GM21447 (cell line): Measurements from ENCODE around the gene ZNF213.

Experiments
- ATAC-seq: cut with Tn5 transposase; IDR thresholded peaks from one replicate; pipeline ENCODE4 v1.9.1; 2021; ENCODE audit not compliant: unreplicated experiment

The ZNF213 gene

GRCh38 chr16:3134338-3135125 is at the start of gene ZNF213:
ZNF213 (plus strand) TSS chr16:3135029; CDS start chr16:3137281, 2,252 bp downstream.
- ATAC-seq, result peak; percentile 94

DNA sequence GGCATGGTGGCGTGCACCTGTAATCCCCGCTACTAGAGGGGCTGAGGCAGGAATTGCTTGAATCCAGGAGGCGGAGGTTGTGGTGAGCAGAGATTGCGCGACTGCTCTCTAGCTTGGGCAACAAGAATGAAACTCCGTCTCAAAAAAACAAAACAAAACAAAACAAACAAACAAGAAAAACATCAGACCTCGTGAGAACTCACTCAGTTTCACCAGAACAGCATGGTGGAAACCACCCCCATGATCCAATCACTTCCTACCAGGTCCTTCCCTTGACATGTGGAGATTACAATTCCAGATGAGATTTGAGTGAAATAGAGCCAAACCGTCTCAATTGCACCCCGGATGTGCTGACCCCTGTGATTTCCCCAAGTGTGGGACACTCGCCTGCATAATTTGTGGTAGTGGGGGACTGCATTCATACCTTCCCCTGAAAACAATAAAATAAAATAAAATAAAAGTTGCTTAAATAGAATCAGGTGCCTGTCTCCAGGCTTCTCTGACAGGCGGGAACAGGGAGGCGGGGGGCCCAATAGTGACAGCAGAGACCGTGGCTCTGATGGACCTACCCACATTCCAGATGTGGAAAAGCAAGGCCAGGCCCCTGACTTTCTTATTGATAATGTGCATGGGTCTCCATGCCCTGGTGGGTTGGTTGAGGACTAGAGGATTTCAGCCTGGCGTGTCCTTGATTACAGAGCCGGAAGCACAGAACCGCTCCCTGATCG is 48.8 kb upstream of the ZNF213 start:
- no peak for ATAC-seq

DNA sequence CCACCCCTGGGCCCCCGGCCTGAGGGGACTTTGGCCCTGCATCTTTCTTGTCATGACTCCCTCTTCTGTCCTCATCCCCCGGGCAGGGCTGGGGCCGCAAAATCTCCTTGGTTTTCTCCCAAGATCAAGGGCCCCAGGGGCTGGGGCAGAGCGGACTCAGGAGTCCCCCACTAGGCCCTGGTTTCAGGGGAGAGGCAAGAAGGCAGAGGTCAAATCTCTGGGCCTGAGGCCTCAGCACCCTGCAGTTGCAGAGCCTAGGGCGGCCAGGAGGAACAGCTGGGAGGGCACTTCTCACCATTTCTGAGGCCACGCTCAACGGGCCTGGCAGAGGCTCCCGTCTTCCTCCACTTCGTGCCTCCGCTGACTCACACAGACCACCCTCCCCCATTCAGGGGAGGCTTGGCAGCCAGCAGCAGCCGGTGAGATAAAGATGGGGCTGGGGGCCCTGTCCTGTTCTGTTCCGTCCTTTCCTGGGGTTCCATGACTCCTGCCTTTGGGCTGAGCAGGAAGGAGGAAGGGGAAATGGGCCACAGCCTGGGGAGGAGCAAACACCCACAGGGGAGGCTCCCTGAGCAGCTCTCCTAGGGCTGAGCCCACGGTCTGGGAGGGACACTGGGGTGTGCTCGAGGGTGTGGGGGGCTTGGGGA is 48.1 kb upstream of the ZNF213 start:
- no peak for ATAC-seq

DNA sequence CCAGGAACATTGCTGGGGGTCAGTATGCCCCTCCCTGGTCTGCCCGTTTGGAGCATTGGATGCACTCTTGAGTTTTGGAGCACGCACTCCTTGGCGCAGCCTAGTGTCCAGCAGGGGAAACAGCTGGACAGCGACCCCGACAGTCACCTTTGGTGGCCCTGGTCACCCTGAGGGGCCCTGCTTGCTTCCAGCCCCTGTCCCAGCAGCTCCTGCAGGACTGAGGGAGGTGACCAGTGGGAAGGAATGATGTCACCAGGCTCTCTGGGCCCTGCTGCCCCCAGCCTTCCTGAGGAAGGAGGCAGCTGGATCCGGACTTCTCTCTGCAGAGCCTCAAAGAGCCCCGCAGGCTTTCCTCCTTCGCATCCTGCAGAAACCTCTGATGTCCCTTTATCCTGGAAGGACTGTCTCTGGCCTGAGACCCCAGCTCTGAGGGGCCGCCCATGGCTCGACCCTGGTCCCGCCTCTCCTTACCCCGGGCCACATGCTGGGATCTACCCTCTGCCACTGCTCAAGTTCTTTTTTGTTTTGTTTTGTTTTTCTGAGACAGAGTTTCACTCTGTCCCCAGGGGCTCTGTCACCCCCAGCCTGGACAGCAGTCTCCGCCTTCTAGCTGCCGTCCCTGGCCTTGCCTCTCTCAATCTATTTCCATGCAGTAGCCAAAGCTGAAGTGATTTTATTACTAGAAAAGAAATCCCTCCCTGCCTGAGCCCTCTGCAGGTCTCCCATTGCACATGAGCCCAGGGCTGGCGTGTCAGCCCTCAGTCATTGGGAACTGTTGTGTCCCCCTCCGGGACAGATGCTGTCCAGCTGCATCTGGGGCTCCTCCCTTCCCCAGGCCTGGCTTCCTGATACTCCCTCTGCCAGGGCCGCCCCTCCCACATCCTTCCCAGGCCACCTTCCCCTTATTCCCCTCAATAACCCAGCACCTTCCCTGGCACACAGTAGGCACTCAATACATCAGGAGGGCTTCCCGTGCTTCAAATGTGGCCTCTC is 47.3 kb upstream of the ZNF213 start:
- no peak for ATAC-seq

- no peak for ATAC-seq
Measured at GRCh38 chr16:3088450-3088849, 46.4 kb upstream of the ZNF213 start.

DNA sequence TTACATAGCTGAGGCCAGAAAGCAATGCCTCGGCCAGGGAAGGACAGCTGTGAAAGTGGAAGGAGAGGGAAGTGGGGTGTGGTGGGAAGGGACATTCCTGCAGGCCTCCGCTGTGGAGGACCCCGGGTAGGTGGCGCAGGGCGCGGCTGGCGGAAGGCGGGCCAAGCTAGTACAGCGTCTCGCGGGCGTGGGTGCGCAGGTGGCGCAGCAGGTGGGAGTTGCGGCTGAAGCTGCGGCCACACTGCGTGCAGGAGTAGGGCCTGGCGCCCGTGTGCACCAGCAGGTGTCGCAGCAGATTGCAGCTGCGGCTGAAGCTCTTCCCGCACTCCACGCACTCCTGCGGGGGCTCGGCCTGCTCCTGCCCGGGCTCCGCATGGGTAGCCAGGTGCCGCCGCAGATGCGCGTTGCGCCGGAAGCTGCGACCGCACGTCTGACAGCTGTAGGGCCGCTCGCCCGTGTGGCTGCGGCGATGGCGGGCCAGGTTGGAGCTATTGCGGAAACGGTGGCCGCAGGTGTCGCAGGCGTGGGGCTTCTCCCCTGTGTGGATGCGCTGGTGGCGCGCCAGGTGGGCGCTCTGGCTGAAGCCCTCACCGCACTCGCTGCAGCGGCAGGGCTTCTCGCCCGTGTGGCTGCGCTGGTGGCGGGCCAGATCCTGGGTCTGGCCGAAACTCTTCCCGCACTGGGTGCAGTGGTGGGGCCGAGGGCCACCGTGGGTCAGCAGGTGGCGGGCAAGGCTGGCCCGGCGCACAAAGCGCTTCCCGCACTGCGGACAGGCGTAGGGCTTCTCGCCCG is 45.7 kb upstream of the ZNF213 start:
- ATAC-seq, result no peak

DNA sequence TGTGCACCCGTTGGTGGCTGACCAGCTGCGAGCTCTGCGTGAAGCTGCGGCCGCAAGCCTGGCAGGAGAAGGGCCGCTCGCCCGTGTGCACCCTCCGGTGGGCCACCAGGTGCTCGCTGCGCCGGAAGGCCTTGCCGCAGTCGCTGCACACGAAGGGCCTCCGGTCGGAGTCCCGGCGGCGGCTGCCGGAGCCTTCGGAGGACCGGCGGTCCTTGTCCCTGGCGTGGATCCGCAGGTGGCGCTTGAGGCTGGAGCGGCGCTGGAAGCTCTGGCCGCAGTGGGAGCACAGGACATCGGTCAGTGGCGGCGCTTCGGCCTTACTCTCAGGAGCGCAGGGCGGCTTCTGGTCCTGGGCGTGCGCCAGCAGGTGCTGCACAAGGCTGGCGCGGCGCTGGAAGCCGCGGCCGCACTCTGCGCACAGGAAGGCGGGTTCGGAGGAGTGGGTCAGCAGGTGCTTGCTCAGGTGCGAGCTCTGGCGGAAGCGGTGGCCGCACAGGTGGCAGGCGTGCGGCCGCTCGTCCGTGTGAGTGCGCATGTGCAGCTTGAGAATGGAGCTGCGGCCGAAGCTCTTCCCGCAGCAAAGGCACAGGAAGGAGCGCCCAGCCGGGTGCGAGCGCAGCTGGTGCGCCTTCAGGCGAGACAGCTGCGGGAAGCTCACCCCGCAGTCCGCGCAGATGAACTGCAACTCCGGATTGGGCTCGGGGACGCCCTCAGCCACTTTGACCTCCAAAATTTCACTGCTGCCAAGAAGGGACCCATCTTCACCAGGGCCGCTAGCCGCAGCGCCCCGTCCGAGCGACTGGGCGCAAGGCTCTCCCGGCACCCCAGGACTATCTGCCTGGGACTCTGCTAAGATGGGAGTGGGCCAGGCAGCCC is 44.9 kb upstream of the ZNF213 start:
- ATAC-seq, result no peak

DNA sequence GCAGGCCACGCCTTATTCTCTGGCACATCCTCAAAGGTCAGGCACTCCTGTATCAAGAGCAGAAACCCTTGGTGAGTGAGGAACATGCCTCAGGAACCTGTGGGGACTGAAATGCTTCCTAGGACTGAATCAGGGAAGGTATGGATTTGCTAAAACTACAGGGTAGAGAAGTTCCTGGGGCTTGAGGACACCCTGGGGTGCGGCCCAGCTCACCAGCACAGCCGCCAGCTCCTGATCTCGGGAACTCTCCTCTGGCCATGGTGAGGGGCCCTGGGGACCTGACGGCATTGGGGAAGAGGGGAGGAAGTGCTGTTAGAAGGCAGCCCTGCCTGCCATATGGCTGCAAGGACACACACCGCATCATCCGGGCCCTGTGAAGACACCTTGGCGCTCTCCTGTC is 43.3 kb upstream of the ZNF213 start:
- no peak for ATAC-seq

GRCh38 chr16:3092501-3092941 is 42.3 kb upstream of the ZNF213 start:
- ATAC-seq, result no peak

- no peak for ATAC-seq
Measured at GRCh38 chr16:3094289-3095027, 40.4 kb upstream of the ZNF213 start.

- ATAC-seq, result peak; percentile 68
Measured at GRCh38 chr16:3095869-3096268, 39.0 kb upstream of the ZNF213 start.

GRCh38 chr16:3096362-3096761 is 38.5 kb upstream of the ZNF213 start:
- ATAC-seq, result no peak

GRCh38 chr16:3097266-3097665 is 37.6 kb upstream of the ZNF213 start:
- no peak for ATAC-seq

- no peak for ATAC-seq
Measured at GRCh38 chr16:3098459-3099394, 36.1 kb upstream of the ZNF213 start, which contains the start of gene ZSCAN10. ZSCAN10 (minus strand) TSS chr16:3099294; CDS start chr16:3092937, 6,357 bp downstream.

GRCh38 chr16:3099395-3099731 is 35.5 kb upstream of the ZNF213 start:
- no peak for ATAC-seq

DNA sequence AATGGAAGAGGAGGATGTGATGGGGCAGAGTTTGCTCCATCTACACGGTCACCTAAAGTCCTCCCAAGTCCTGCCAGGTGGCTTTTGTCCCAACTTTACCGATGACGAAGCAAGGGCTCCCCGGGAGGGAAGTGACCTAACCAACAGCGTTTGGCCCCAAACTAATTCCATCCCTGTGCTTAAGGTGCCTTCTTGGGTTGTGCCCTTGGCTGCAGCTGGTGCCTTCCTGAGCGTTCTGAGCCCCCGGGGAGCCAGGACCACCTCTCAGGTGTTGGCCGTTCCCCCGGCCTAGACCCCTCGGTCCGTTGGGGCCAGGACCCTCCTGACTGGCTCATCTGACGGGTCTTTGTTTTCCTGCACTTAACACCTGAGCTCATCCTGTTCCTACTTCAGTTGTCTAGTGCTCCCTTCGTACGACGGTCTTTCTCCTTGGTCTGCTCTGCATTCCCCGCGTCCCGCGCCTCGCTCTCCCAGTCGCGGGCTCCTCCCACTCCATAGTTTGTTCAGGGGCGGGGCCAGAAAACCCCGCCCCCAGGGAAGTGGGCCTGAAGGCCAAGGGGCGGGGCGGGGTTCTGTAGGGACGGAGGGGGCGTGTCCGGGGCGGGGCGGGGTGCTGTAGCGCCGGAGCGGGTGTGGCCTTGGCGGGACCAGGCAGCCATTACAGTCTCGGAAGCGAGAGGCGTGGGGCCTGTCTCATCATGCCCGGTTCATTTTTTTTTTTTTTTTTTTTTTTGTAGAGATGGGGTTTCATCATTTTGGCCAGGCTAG is 34.9 kb upstream of the ZNF213 start:
- no peak for ATAC-seq
